Effector memory CD4-positive, alpha-beta T cell (primary cell): Measurements from ENCODE around the gene CD2AP.
"Not testable (repeated sequence)": the region's sequence is repeated elsewhere in the genome, so short reads cannot be mapped to it uniquely, and the experiment has no call there.

Experiments
- DNase-seq, 3 donors: peaks; one replicate each; pipeline ENCODE4 v3.0.0-alpha.2; 2020
- H3K27ac ChIP-seq: 2 replicates; pipeline ENCODE4 v1.7.0; 2013; ENCODE audit warnings: mild to moderate bottlenecking, low read length, moderate library complexity; ENCODE audit not compliant: insufficient read depth, poor library complexity, severe bottlenecking
- H3K27me3 ChIP-seq: replicated peaks from 2 replicates; pipeline ENCODE4 v1.7.0; 2013; ENCODE audit warnings: mild to moderate bottlenecking, low read length; ENCODE audit not compliant: insufficient read depth, control insufficient read depth, poor library complexity, severe bottlenecking
- H3K36me3 ChIP-seq: 2 replicates; pipeline ENCODE4 v1.7.0; 2013; ENCODE audit warnings: mild to moderate bottlenecking, low read length, moderate library complexity; ENCODE audit not compliant: control insufficient read depth, insufficient read depth
- H3K4me1 ChIP-seq: 2 replicates; pipeline ENCODE4 v1.7.0; 2013; ENCODE audit warnings: low read length, mild to moderate bottlenecking; ENCODE audit not compliant: control insufficient read depth, insufficient read depth, poor library complexity, severe bottlenecking
- H3K4me3 ChIP-seq: 2 replicates; pipeline ENCODE4 v1.7.0; 2013; ENCODE audit warnings: low read length, low read depth, mild to moderate bottlenecking; ENCODE audit not compliant: insufficient read depth, poor library complexity, severe bottlenecking
- H3K9me3 ChIP-seq: 2 replicates; pipeline ENCODE4 v1.7.0; 2013; ENCODE audit warnings: mild to moderate bottlenecking, low read length, moderate library complexity; ENCODE audit not compliant: control insufficient read depth

Gene CD2AP

GRCh38 chr6:47464052-47464451, 13.5 kb upstream of the CD2AP start:
- H3K27me3 ChIP-seq = no peaks in the 10 kb centered on the region
- DNase-seq = no peak
- no peak overlapping the region for H3K27ac ChIP-seq
- H3K9me3 ChIP-seq = no peaks in the 10 kb centered on the region
- no peaks in the 10 kb centered on the region for H3K4me1 ChIP-seq
- no peak overlapping the region for H3K4me3 ChIP-seq
- no peaks in the 10 kb centered on the region for H3K36me3 ChIP-seq

- Histone ChIP-seq H3K36me3 (no peaks in the 10 kb centered on the region), H3K4me3 (no peak overlapping the region), H3K27ac (no peak overlapping the region), H3K27me3 (no peaks in the 10 kb centered on the region), H3K4me1 (no peaks in the 10 kb centered on the region), H3K9me3 (no peaks in the 10 kb centered on the region)
- DNase-seq = no peak
Measured at GRCh38 chr6:47465117-47465516, 12.5 kb upstream of the CD2AP start.

DNA sequence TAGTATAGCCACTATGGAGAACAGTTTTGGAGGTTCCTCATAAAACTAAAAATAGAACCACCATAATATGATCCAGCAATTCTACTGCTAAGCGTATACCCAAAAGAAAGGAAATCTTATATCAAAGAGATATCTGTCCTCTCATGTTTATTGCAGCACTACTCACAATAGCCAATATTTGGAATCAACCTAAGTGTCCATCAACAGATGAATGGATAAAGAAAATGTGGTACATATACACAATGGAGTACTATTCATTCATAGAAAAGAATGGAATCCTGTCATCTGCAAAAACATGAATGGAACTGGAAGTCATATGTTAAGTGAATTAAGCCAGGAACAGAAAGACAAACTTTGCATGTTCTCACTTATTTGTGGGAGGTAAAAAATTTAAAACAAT, 5.7 kb upstream of the CD2AP start:
- H3K9me3 ChIP-seq = no peaks in the 10 kb centered on the region
- no peak overlapping the region for H3K27ac ChIP-seq
- H3K36me3 ChIP-seq = no peaks in the 10 kb centered on the region
- no peak for DNase-seq
- no peak overlapping the region for H3K4me3 ChIP-seq
- H3K4me1 ChIP-seq = no peaks in the 10 kb centered on the region
- H3K27me3 ChIP-seq = no peaks in the 10 kb centered on the region

DNA sequence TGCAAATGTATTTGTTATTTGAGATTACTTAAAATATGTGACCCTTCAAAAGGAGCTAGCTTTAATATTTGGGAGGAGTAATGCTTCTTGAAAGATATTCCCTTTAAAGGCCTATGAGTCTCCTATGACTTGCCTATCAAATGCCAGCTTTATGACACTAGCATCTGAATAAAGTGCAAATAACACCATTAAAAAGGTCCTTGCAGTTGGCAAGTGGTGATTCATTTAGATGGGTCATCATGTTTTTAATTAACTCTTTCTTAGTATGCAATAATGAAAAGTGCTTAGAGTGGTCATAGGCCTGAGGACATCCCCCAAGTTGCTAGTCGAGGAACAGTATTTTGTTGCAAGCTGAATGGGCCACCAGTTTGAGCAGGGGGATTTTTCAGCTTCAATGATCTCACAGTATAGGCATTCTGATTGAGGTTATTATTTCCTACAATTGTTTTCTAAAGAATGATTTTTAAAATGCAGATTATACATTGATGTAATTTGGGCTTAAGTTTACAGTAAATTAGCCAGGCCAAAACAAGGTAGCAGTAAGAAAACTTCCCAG, 3.7 kb upstream of the CD2AP start:
- H3K4me3 ChIP-seq = no peak overlapping the region
- H3K27ac ChIP-seq = no peak overlapping the region
- no peaks in the 10 kb centered on the region for H3K27me3 ChIP-seq
- no peaks in the 10 kb centered on the region for H3K9me3 ChIP-seq
- peaks cover 1% of the 10 kb centered on the region for H3K4me1 ChIP-seq
- H3K36me3 ChIP-seq = no peaks in the 10 kb centered on the region
- DNase-seq = no peak

- DNase-seq = no peak
- H3K27me3 ChIP-seq = no peaks in the 10 kb centered on the region
- H3K4me3 ChIP-seq = no peak overlapping the region
- H3K27ac ChIP-seq = no peak overlapping the region
- H3K4me1 ChIP-seq = peaks cover 5% of the 10 kb centered on the region
- no peaks in the 10 kb centered on the region for H3K9me3 ChIP-seq
- H3K36me3 ChIP-seq = no peaks in the 10 kb centered on the region
Measured at GRCh38 chr6:47475319-47475816, 2.2 kb upstream of the CD2AP start.

DNA sequence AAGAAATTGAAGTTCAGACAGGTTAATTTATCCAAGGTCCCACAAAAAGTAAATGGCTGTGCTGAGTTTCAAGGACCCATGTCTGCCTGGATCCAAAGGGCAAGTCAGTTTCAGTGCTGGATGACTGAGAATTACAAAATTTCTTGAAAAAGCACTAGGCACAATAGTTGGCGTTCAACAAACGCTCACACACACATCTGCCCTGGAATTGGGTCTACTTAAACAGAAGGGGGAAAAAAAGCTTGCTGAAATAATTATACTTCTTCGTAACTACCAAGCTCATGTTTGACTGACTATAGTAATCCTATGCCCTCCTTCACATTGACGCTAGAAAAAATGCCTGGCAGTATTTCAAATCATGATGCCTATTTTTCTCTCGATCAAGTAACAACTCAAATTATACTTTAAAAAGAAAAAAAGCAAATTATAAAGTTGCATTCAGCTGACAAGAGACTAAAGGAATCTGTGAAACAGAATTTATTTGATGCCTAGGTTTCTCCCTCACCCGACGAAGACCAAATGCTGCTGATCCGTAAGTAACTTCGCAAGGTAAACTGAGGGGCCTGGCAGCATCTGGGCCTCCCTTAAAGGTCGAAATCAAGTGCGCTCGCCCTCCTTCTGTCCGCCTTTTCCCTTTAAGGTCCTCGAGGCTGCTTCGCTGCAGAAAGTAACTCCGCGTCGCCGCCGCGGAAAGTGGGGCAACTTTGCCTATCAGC, 650 bp upstream of the CD2AP start:
- no peaks in the 10 kb centered on the region for H3K27me3 ChIP-seq
- H3K36me3 ChIP-seq = no peaks in the 10 kb centered on the region
- DNase-seq = no peak
- peaks cover 5% of the 10 kb centered on the region for H3K4me1 ChIP-seq
- peak overlapping the region; percentile 94 for H3K27ac ChIP-seq
- H3K4me3 ChIP-seq = peak overlapping the region; percentile 87
- no peaks in the 10 kb centered on the region for H3K9me3 ChIP-seq

DNA sequence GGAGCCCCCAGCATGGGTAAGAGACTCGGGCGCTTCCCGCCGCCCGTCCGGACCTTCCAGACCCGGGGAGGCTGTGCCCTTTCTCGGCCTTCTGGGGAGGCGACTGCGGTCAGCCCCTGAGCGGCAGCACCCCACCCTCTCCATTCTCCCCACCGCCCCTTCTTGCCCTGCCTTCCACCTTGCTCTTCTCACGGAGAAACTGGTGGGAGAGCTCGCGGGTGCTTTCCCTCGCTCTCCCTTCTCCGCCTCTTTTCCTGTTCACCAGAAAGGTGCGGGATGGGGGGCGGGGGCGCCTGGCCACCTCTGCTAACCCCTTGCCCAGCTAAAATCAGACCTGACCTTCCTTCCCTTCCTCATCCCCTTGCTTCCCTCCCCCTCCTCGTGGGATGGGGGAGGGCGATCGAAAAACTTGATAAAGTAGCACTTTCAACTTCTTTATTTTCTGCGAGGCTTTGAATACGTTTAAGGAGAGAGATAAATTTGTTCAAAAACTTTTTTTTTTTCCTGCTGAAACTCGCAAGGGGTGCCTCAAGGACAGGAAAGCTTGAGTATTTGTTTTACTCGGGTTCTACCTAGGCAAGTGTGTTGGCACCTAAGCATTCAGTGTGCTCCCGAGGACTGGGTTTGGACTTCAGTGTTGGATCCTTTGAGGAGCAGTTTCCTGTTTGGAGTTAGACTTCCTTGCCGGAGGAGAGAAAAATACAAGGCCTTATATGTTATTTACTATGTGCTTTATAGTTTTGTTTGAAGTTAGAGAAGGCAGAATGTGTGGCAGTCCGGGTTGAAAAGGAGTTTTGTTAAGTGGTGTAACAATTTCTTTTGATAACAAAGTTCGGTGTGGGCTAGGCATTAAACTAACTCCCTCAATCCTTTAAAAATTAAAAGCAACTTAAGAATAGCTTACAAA, 897 bp downstream of the CD2AP start:
- Histone ChIP-seq H3K36me3 (no peaks in the 10 kb centered on the region), H3K4me1 (peaks cover 5% of the 10 kb centered on the region), H3K27ac (peak overlapping the region; percentile 94), H3K9me3 (no peaks in the 10 kb centered on the region), H3K27me3 (no peaks in the 10 kb centered on the region), H3K4me3 (peak overlapping the region; percentile 87)
- no peak for DNase-seq

GRCh38 chr6:47479140-47479508, 1.5 kb downstream of the CD2AP start:
- H3K36me3 ChIP-seq = no peaks in the 10 kb centered on the region
- no peak overlapping the region for H3K27ac ChIP-seq
- DNase-seq = no peak
- H3K27me3 ChIP-seq = no peaks in the 10 kb centered on the region
- peak overlapping the region; percentile 87 for H3K4me3 ChIP-seq
- H3K4me1 ChIP-seq = peaks cover 5% of the 10 kb centered on the region
- no peaks in the 10 kb centered on the region for H3K9me3 ChIP-seq

GRCh38 chr6:47479874-47480273, 2.3 kb downstream of the CD2AP start:
- no peak for DNase-seq
- H3K27ac ChIP-seq = no peak overlapping the region
- no peaks in the 10 kb centered on the region for H3K36me3 ChIP-seq
- H3K4me1 ChIP-seq = peaks cover 5% of the 10 kb centered on the region
- H3K9me3 ChIP-seq = no peaks in the 10 kb centered on the region
- H3K27me3 ChIP-seq = no peaks in the 10 kb centered on the region
- no peak overlapping the region for H3K4me3 ChIP-seq

- DNase-seq, H3K27me3 ChIP-seq, H3K4me1 ChIP-seq, H3K4me3 ChIP-seq, H3K27ac ChIP-seq, H3K9me3 ChIP-seq, H3K36me3 ChIP-seq: not testable (repeated sequence)
Measured at GRCh38 chr6:47481213-47481612, 3.6 kb downstream of the CD2AP start.
